HepG2 (cell line): ENCODE measurements around the gene PJA1. TPM values are rescaled to one million over a fixed set of nuclear protein-coding genes. Genes with fewer than 3 reads are reported as not detected.

ENCODE experiments used
- ATAC-seq: fragments of 200-7000 bp; cut with Tn5 transposase; 3 replicates; pipeline ENCODE4 v1.9.1; 2020; ENCODE audit warnings: mild to moderate bottlenecking, moderate library complexity
- BruUV-seq: library from RNA; stranded (reverse); fragments of 400-500 nt; replicated peaks from 2 replicates; lab custom pipeline; 2021; lab: Mats Ljungman, UMichigan
- CTCF ChIA-PET: fragments of 300-600 bp; formaldehyde crosslinking; extraction: SDS; loops from one replicate; lab custom pipeline; 2021; ENCODE audit warnings: low total read pairs, inconsistent platforms, low intra/inter-chr PET ratio; lab: Yijun Ruan, JAX
- POLR2A ChIA-PET: fragments of 350-600 bp; sonication (Branson Sonifier 250); formaldehyde crosslinking; loops from one replicate; lab custom pipeline; 2020; ENCODE audit warnings: antibody characterized with exemption, inconsistent platforms; lab: Yijun Ruan, JAX
- DNase-seq: peaks from one replicate; pipeline ENCODE4 v3.0.0-alpha.2; 2015; ENCODE audit warnings: low spot score
- FAIRE-seq: peaks from 3 replicates; lab custom pipeline; 2011; peaks lifted over from hg19 to GRCh38; lab: Jason Lieb, UNC
- H2AFZ ChIP-seq: one replicate; pipeline ENCODE4 v1.6.1; 2011; ENCODE audit warnings: low read length, inconsistent platforms
- H3K27ac ChIP-seq: fragments of 300-600 bp; 3 replicates; pipeline ENCODE4 v1.8.0; 2011; ENCODE audit warnings: mixed run types, mild to moderate bottlenecking, mixed read lengths, low read length, inconsistent platforms; ENCODE audit not compliant: insufficient read depth; ENCODE audit errors: extremely low read length
- H3K27me3 ChIP-seq, 2 experiments: fragments of 200-600 bp in 1 of 2; 2 replicates in 1 of 2; 3 replicates in 1 of 2; pipeline versions ENCODE4 v1.6.0 to v1.8.0; 2011; ENCODE audit warnings: low read length in 2 of 2, mild to moderate bottlenecking in 2 of 2, moderate library complexity in 2 of 2, inconsistent platforms in 1 of 2; ENCODE audit not compliant: insufficient read depth in 2 of 2, control insufficient read depth in 1 of 2
- H3K36me3 ChIP-seq, 2 experiments: fragments of 200-600 bp in 1 of 2; replicated peaks in 1 of 2; 2 replicates in 1 of 2; 3 replicates in 1 of 2; pipeline versions ENCODE4 v1.5.1 to v1.8.0; 2011; ENCODE audit warnings: low read length in 2 of 2, inconsistent platforms in 1 of 2; ENCODE audit not compliant: insufficient read depth in 2 of 2, control insufficient read depth in 1 of 2
- H3K4me1 ChIP-seq: 2 replicates; pipeline ENCODE4 v1.5.1; 2012; ENCODE audit warnings: low read length, inconsistent platforms; ENCODE audit not compliant: insufficient read depth
- H3K4me2 ChIP-seq: 2 replicates; pipeline ENCODE4 v1.6.0; 2011; ENCODE audit warnings: low read depth, low read length, inconsistent platforms
- H3K4me3 ChIP-seq, 3 experiments: fragments of 200-600 bp in 1 of 3; sonication (generic), shearing (Covaris generic) in 1 of 3; replicated peaks in 1 of 3; 2 replicates each; pipeline ENCODE4 v1.5.1; 2011 to 2016; ENCODE audit warnings: low read length in 3 of 3, inconsistent platforms in 2 of 3, low read depth in 2 of 3, mild to moderate bottlenecking in 2 of 3, control low read depth in 1 of 3, mixed read lengths in 1 of 3; ENCODE audit not compliant: insufficient read depth in 1 of 3
- H3K79me2 ChIP-seq: one replicate; pipeline ENCODE4 v1.6.1; 2011; ENCODE audit warnings: low read length, inconsistent platforms; ENCODE audit not compliant: insufficient read depth
- H3K9ac ChIP-seq: 2 replicates; pipeline ENCODE4 v1.6.0; 2011; ENCODE audit warnings: mild to moderate bottlenecking, low read depth, low read length, inconsistent platforms; ENCODE audit not compliant: insufficient read depth
- H3K9me3 ChIP-seq: 2 replicates; pipeline ENCODE4 v1.5.1; 2012; ENCODE audit warnings: mild to moderate bottlenecking, low read length
- H4K20me1 ChIP-seq: 2 replicates; pipeline ENCODE4 v1.6.0; 2011; ENCODE audit warnings: inconsistent platforms, mild to moderate bottlenecking, low read length, moderate library complexity; ENCODE audit not compliant: insufficient read depth
- CHD2 ChIP-seq: IDR thresholded peaks from 2 replicates; pipeline ENCODE4 v1.6.1; 2011; ENCODE audit warnings: low read depth, low read length, improper control_type of control experiment
- ERF ChIP-seq: IDR thresholded peaks from 2 replicates; pipeline ENCODE4 v1.6.1; 2018; ENCODE audit warnings: missing biosample characterization, missing genetic modification reagents
- FOSL1 ChIP-seq: sonication (generic); formaldehyde crosslinking; IDR thresholded peaks from 2 replicates; pipeline ENCODE4 v1.9.0; 2021; ENCODE audit warnings: missing genetic modification reagents, borderline replicate concordance
- SP140L ChIP-seq: sonication (generic); formaldehyde crosslinking; IDR thresholded peaks from 2 replicates; pipeline ENCODE4 v1.4.0; 2020; ENCODE audit warnings: missing genetic modification reagents, borderline replicate concordance
- ZNF225 ChIP-seq: sonication (generic); formaldehyde crosslinking; IDR thresholded peaks from 2 replicates; pipeline ENCODE4 v1.4.0; 2020; ENCODE audit warnings: mild to moderate bottlenecking, missing genetic modification reagents
- ZNF510 ChIP-seq: sonication (generic); formaldehyde crosslinking; IDR thresholded peaks from 2 replicates; pipeline ENCODE4 v1.4.0; 2020; ENCODE audit warnings: low read depth, mild to moderate bottlenecking, missing genetic modification reagents
- ZSCAN31 ChIP-seq: sonication (generic); formaldehyde crosslinking; IDR thresholded peaks from 2 replicates; pipeline ENCODE4 v1.5.0; 2020; ENCODE audit warnings: low read depth, mild to moderate bottlenecking, missing genetic modification reagents
- in situ Hi-C: cut with HindIII; loops from 2 replicates; pipeline ENCODE4 v1.10.0; 2017; ENCODE audit warnings: low pct_unique_long_range_greater_than_20kb; ENCODE audit not compliant: extremely low pct_ligation_motif_present
- intact Hi-C: fragments of 100-400 bp; cut with micrococcal nuclease; formaldehyde crosslinking; loops from one replicate; pipeline ENCODE4 v1.10.0; 2022; ENCODE audit not compliant: unreplicated experiment
- polyA plus RNA-seq, 8 experiments: library from polyadenylated mRNA; depleted of rRNA in 3 of 8; stranded (reverse) in 7 of 8; unstranded in 1 of 8; fragments of >200 nt; fragmentation: Illumina TruSeq in 4 of 8; extraction: Trizol in 4 of 8; gene quantifications; 2 replicates each; pipeline versions ENCODE4 v1.2.1 to v1.2.3, GENCODE V29; 2011 to 2016; ENCODE audit warnings: low read depth in 4 of 8, missing spikeins in 1 of 8, mixed read lengths in 1 of 8; ENCODE audit not compliant: insufficient read depth in 1 of 8
- total RNA-seq, 5 experiments: library from RNA; depleted of rRNA; stranded (reverse); fragments of >200 nt; fragmentation: Illumina TruSeq; extraction: Trizol; gene quantifications; 2 replicates each; pipeline ENCODE4 v1.2.3, GENCODE V29; 2016; ENCODE audit warnings: low read depth in 1 of 5
- TF ChIP-seq, protein P1 (sequence below): sonication (generic); formaldehyde crosslinking; IDR thresholded peaks from 2 replicates; pipeline ENCODE4 v1.5.1; 2020; ENCODE audit warnings: missing genetic modification reagents, mild to moderate bottlenecking, borderline replicate concordance
- TF ChIP-seq, protein P2 (sequence below): sonication (generic); formaldehyde crosslinking; IDR thresholded peaks from 2 replicates; pipeline ENCODE4 v1.8.1; 2023; ENCODE audit warnings: missing genetic modification reagents, mild to moderate bottlenecking, borderline replicate concordance
- TF ChIP-seq, protein P3 (sequence below): sonication (generic); formaldehyde crosslinking; IDR thresholded peaks from 2 replicates; pipeline ENCODE4 v1.5.0; 2020; ENCODE audit warnings: mild to moderate bottlenecking, missing genetic modification reagents
- TF ChIP-seq, protein P4 (sequence below): sonication (generic); formaldehyde crosslinking; conservative IDR thresholded peaks from 2 replicates; pipeline ENCODE4 v1.4.0; 2020; ENCODE audit warnings: missing genetic modification reagents
- TF ChIP-seq, protein P5 (sequence below), 2 experiments: fragments of 450-650 bp in 1 of 2; sonication (generic) in 1 of 2; formaldehyde crosslinking; IDR thresholded peaks; 2 replicates each; pipeline versions ENCODE4 v1.5.0 to v1.8.0; 2020 to 2022; ENCODE audit warnings: mild to moderate bottlenecking in 1 of 2, missing genetic modification reagents in 1 of 2

The PJA1 gene
- total and polyA plus RNA-seq, 2 of the 13 experiments (the other 11 are each of a cell fraction or from before 2014, with no cell fraction given): 3.6 to 9.6 TPM

DNA sequence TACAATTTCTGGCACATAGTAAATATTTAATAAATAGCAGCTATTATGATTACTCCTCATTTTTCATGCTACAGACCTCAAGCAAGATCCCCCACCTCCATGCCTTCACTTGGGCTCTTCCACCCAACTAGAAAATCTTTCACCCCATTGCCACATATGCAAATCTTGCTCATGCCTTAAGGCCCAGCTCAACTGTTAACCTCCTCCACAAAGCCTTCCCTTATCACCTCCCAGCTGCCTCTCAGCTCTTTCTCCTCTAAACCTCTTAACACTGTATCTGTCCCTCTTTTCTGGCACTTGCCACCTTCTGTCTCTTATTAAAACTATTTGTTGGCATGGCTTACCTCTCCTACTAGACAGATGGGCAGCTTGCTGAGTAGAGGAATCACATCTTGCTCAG lies 51.5 kb downstream of the PJA1 start:
- H3K9me3 ChIP-seq: no peaks in the 10 kb centered on the region
- in situ Hi-C loops (no loop called here), intact Hi-C loops (no loop called here)
- H3K27me3 ChIP-seq: no peaks in the 10 kb centered on the region
- H3K36me3 ChIP-seq: no peaks in the 10 kb centered on the region
- no peaks in the 10 kb centered on the region for H3K4me1 ChIP-seq
- ATAC-seq (no peak), DNase-seq (no peak), FAIRE-seq (no peak)
- no peak overlapping the region for H3K4me3 ChIP-seq
- CTCF ChIA-PET: no interaction called here
- H4K20me1 ChIP-seq: no peaks in the 10 kb centered on the region
- no peak overlapping the region for H3K9ac ChIP-seq
- POLR2A ChIA-PET: no interaction called here
- H2AFZ ChIP-seq: no peak overlapping the region
- TF ChIP-seq, protein P1, sequence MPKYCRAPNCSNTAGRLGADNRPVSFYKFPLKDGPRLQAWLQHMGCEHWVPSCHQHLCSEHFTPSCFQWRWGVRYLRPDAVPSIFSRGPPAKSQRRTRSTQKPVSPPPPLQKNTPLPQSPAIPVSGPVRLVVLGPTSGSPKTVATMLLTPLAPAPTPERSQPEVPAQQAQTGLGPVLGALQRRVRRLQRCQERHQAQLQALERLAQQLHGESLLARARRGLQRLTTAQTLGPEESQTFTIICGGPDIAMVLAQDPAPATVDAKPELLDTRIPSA (CRISPR knock-in tag): no peak
- TF ChIP-seq, protein P2, sequence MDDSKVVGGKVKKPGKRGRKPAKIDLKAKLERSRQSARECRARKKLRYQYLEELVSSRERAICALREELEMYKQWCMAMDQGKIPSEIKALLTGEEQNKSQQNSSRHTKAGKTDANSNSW (CRISPR knock-in tag): no peak
- TF ChIP-seq, protein P3, sequence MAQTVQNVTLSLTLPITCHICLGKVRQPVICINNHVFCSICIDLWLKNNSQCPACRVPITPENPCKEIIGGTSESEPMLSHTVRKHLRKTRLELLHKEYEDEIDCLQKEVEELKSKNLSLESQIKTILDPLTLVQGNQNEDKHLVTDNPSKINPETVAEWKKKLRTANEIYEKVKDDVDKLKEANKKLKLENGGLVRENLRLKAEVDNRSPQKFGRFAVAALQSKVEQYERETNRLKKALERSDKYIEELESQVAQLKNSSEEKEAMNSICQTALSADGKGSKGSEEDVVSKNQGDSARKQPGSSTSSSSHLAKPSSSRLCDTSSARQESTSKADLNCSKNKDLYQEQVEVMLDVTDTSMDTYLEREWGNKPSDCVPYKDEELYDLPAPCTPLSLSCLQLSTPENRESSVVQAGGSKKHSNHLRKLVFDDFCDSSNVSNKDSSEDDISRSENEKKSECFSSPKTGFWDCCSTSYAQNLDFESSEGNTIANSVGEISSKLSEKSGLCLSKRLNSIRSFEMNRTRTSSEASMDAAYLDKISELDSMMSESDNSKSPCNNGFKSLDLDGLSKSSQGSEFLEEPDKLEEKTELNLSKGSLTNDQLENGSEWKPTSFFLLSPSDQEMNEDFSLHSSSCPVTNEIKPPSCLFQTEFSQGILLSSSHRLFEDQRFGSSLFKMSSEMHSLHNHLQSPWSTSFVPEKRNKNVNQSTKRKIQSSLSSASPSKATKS (CRISPR knock-in tag): no peak
- no peak for TF ChIP-seq ERF (CRISPR knock-in tag)
- no peak for TF ChIP-seq CHD2
- TF ChIP-seq, protein P4, sequence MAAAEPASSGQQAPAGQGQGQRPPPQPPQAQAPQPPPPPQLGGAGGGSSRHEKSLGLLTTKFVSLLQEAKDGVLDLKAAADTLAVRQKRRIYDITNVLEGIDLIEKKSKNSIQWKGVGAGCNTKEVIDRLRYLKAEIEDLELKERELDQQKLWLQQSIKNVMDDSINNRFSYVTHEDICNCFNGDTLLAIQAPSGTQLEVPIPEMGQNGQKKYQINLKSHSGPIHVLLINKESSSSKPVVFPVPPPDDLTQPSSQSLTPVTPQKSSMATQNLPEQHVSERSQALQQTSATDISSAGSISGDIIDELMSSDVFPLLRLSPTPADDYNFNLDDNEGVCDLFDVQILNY (CRISPR knock-in tag): no peak
- no peak for TF ChIP-seq FOSL1 (CRISPR knock-in tag)
- TF ChIP-seq, protein P5, sequence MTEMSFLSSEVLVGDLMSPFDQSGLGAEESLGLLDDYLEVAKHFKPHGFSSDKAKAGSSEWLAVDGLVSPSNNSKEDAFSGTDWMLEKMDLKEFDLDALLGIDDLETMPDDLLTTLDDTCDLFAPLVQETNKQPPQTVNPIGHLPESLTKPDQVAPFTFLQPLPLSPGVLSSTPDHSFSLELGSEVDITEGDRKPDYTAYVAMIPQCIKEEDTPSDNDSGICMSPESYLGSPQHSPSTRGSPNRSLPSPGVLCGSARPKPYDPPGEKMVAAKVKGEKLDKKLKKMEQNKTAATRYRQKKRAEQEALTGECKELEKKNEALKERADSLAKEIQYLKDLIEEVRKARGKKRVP (CRISPR knock-in tag; IDR thresholded peaks at IDR 0.05): no peak
- TF ChIP-seq ZNF510 (CRISPR knock-in tag): no peak
- no peak for TF ChIP-seq ZNF225 (CRISPR knock-in tag)
- no peak for TF ChIP-seq SP140L (CRISPR knock-in tag)
- no peak for TF ChIP-seq ZSCAN31 (CRISPR knock-in tag)
- BruUV-seq: no TSS peak
- H3K27ac ChIP-seq: no peak overlapping the region
- no peak overlapping the region for H3K4me2 ChIP-seq
- H3K79me2 ChIP-seq: no peaks in the 10 kb centered on the region
